Naive B cell (primary cell): Measurements from ENCODE around the gene CNDP1. TPM values are rescaled to one million over a fixed set of nuclear protein-coding genes. Genes with fewer than 3 reads are reported as not detected.
A peak's percentile ranks its signal among the peaks of the same experiment; 100 is the strongest.

Source experiments
- ATAC-seq, 2 donors: fragments of 150-1000 bp; cut with Tn5 transposase; 2 replicates each; pipeline ENCODE4 v1.10.0; 2021; ENCODE audit warnings: low read depth in 2 of 2, mild to moderate bottlenecking in 2 of 2, moderate library complexity in 2 of 2
- DNase-seq: peaks from one replicate; pipeline ENCODE4 v3.0.0; 2022
- H3K27ac Mint-ChIP-seq, 6 donors: one replicate each; pipeline ENCODE4 v1.8.0; 2020 to 2022; ENCODE audit warnings: mild to moderate bottlenecking in 6 of 6, mixed read lengths in 6 of 6, moderate library complexity in 5 of 6, inconsistent platforms in 2 of 6
- H3K27me3 Mint-ChIP-seq, 3 donors: one replicate each; pipeline ENCODE4 v1.8.0; 2021 to 2022; ENCODE audit warnings: mixed read lengths in 3 of 3, mild to moderate bottlenecking in 1 of 3
- H3K36me3 Mint-ChIP-seq, 2 donors: one replicate each; pipeline ENCODE4 v1.8.0; 2020 to 2022; ENCODE audit warnings: mixed read lengths in 2 of 2, inconsistent platforms in 1 of 2, mild to moderate bottlenecking in 1 of 2
- H3K4me1 Mint-ChIP-seq, 3 donors: one replicate each; pipeline ENCODE4 v1.8.0; 2020 to 2022; ENCODE audit warnings: mixed read lengths in 3 of 3, inconsistent platforms in 1 of 3, mild to moderate bottlenecking in 1 of 3, moderate library complexity in 1 of 3
- H3K4me3 Mint-ChIP-seq, 8 donors: one replicate each; pipeline ENCODE4 v1.8.0; 2020 to 2022; ENCODE audit warnings: mild to moderate bottlenecking in 8 of 8, mixed read lengths in 8 of 8, moderate library complexity in 8 of 8, inconsistent platforms in 2 of 8
- H3K9me3 Mint-ChIP-seq, 7 donors: one replicate each; pipeline ENCODE4 v1.8.0; 2020 to 2022; ENCODE audit warnings: mixed read lengths in 7 of 7, mild to moderate bottlenecking in 5 of 7, inconsistent platforms in 2 of 7, moderate library complexity in 1 of 7
- polyA plus RNA-seq, 6 donors: library from polyadenylated mRNA; unstranded; fragments of 300-500 nt; fragmentation: Illumina TruSeq; gene quantifications; one replicate each; pipeline ENCODE4 v1.2.3, GENCODE V29; 2021; ENCODE audit warnings: low read depth in 6 of 6

The CNDP1 gene, protein sequence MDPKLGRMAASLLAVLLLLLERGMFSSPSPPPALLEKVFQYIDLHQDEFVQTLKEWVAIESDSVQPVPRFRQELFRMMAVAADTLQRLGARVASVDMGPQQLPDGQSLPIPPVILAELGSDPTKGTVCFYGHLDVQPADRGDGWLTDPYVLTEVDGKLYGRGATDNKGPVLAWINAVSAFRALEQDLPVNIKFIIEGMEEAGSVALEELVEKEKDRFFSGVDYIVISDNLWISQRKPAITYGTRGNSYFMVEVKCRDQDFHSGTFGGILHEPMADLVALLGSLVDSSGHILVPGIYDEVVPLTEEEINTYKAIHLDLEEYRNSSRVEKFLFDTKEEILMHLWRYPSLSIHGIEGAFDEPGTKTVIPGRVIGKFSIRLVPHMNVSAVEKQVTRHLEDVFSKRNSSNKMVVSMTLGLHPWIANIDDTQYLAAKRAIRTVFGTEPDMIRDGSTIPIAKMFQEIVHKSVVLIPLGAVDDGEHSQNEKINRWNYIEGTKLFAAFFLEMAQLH
- polyA plus RNA-seq = not detected

- no peaks in the 10 kb centered on the region for H3K36me3 Mint-ChIP-seq
- ATAC-seq = no peak
- no peak for DNase-seq
- no peak within 1 kb of the TSS for H3K27ac Mint-ChIP-seq
- peaks cover 0 to 10% (median 7%) of the 10 kb centered on the region in 3 donors for H3K27me3 Mint-ChIP-seq
- H3K4me3 Mint-ChIP-seq = peak within 1 kb of the TSS in 1 of 8 donors; percentile 12
- H3K4me1 Mint-ChIP-seq = no peaks in the 10 kb centered on the region
- H3K9me3 Mint-ChIP-seq = peaks cover 0 to 13% (median 0%) of the 10 kb centered on the region in 7 donors
These were observed at the start of gene CNDP1 for GRCh38 chr18:74534150-74534969. Gene CNDP1 (plus strand): TSS chr18:74534500. CDS start chr18:74534668, 168 bp downstream.

GRCh38 chr18:74486119-74486849, 48.0 kb upstream of the CNDP1 start:
- H3K36me3 Mint-ChIP-seq = no peaks in the 10 kb centered on the region
- no peaks in the 10 kb centered on the region for H3K9me3 Mint-ChIP-seq
- ATAC-seq (no peak), DNase-seq (no peak)
- H3K4me1 Mint-ChIP-seq = peaks cover 5 to 19% (median 5%) of the 10 kb centered on the region in 3 donors
- peak overlapping the region in 2 of 8 donors; percentile 37 to 52 for H3K4me3 Mint-ChIP-seq
- H3K27me3 Mint-ChIP-seq = peaks cover 0 to 6% (median 4%) of the 10 kb centered on the region in 3 donors
- no peak overlapping the region for H3K27ac Mint-ChIP-seq

- Mint-ChIP-seq H3K4me3 (no peak overlapping the region), H3K36me3 (no peaks in the 10 kb centered on the region), H3K27me3 (peaks cover 0 to 6% (median 4%) of the 10 kb centered on the region in 3 donors), H3K27ac (peak overlapping the region in 1 of 6 donors; percentile 65), H3K9me3 (no peaks in the 10 kb centered on the region), H3K4me1 (peaks cover 5 to 19% (median 5%) of the 10 kb centered on the region in 3 donors)
- DNase-seq (no peak), ATAC-seq (no peak)
These were observed 45.9 kb upstream of the CNDP1 start for GRCh38 chr18:74488354-74488753.

GRCh38 chr18:74488864-74489263, 45.4 kb upstream of the CNDP1 start:
- Mint-ChIP-seq H3K36me3 (no peaks in the 10 kb centered on the region), H3K9me3 (no peaks in the 10 kb centered on the region), H3K27me3 (peaks cover 0 to 6% (median 4%) of the 10 kb centered on the region in 3 donors), H3K27ac (no peak overlapping the region), H3K4me1 (peaks cover 5 to 22% (median 9%) of the 10 kb centered on the region in 3 donors), H3K4me3 (no peak overlapping the region)
- ATAC-seq (no peak), DNase-seq (no peak)

GRCh38 chr18:74489676-74490075, 44.6 kb upstream of the CNDP1 start:
- Mint-ChIP-seq H3K36me3 (no peaks in the 10 kb centered on the region), H3K27ac (no peak overlapping the region), H3K27me3 (peaks cover 0 to 6% (median 4%) of the 10 kb centered on the region in 3 donors), H3K4me3 (no peak overlapping the region), H3K4me1 (peaks cover 3 to 19% (median 8%) of the 10 kb centered on the region in 3 donors), H3K9me3 (no peaks in the 10 kb centered on the region)
- DNase-seq (no peak), ATAC-seq (no peak)

- ATAC-seq = no peak
- Mint-ChIP-seq H3K9me3 (no peaks in the 10 kb centered on the region), H3K4me3 (peak overlapping the region in 1 of 8 donors; percentile 69), H3K27me3 (peaks cover 0 to 6% (median 4%) of the 10 kb centered on the region in 3 donors), H3K27ac (no peak overlapping the region), H3K36me3 (no peaks in the 10 kb centered on the region), H3K4me1 (peaks cover 14 to 21% (median 16%) of the 10 kb centered on the region in 3 donors)
- DNase-seq = no peak
These were observed 42.0 kb upstream of the CNDP1 start for GRCh38 chr18:74492259-74492658.

- peak overlapping the region in 2 of 6 donors; percentile 35 to 72 for H3K27ac Mint-ChIP-seq
- peak overlapping the region in 2 of 8 donors; percentile 18 to 93 for H3K4me3 Mint-ChIP-seq
These were observed 40.6 kb upstream of the CNDP1 start for GRCh38 chr18:74493689-74494088.

GRCh38 chr18:74494514-74494913, 39.8 kb upstream of the CNDP1 start:
- H3K27me3 Mint-ChIP-seq = no peaks in the 10 kb centered on the region
- H3K27ac Mint-ChIP-seq = peak overlapping the region in 2 of 6 donors; percentile 84 to 89
- no peak for ATAC-seq
- peak overlapping the region in 3 of 8 donors; percentile 39 to 93 (median 64) for H3K4me3 Mint-ChIP-seq
- no peak for DNase-seq
- H3K4me1 Mint-ChIP-seq = peaks cover 30 to 42% (median 30%) of the 10 kb centered on the region in 3 donors
- H3K36me3 Mint-ChIP-seq = no peaks in the 10 kb centered on the region
- H3K9me3 Mint-ChIP-seq = no peaks in the 10 kb centered on the region

More at GRCh38 chr18:74493689-74494088, 40.6 kb upstream of the CNDP1 start:
- Mint-ChIP-seq H3K4me1 (peaks cover 22 to 34% (median 24%) of the 10 kb centered on the region in 3 donors), H3K36me3 (no peaks in the 10 kb centered on the region), H3K9me3 (no peaks in the 10 kb centered on the region), H3K27me3 (peaks cover 0 to 5% (median 4%) of the 10 kb centered on the region in 3 donors)
- ATAC-seq (peak; percentile 25 to 41), DNase-seq (peak; percentile 45)

GRCh38 chr18:74495581-74496507, 38.5 kb upstream of the CNDP1 start, which contains the start of gene CNDP2:
Gene CNDP2 (plus strand): TSS chr18:74496363. CDS start chr18:74499974, 3,611 bp downstream.
- ATAC-seq (peak; percentile 76 to 81), DNase-seq (peak; percentile 99)
- H3K36me3 Mint-ChIP-seq = peaks cover 0 to under 1% of the 10 kb centered on the region in 2 donors
- H3K9me3 Mint-ChIP-seq = no peaks in the 10 kb centered on the region
- no peaks in the 10 kb centered on the region for H3K27me3 Mint-ChIP-seq
- peak within 1 kb of the TSS; percentile 96 to 99 (median 98) for H3K27ac Mint-ChIP-seq
- peaks cover 39 to 53% (median 39%) of the 10 kb centered on the region in 3 donors for H3K4me1 Mint-ChIP-seq
- H3K4me3 Mint-ChIP-seq = peak within 1 kb of the TSS; percentile 91 to 98 (median 96)

- ATAC-seq (peak; percentile 6 to 9), DNase-seq (no peak)
- Mint-ChIP-seq H3K4me3 (peak overlapping the region; percentile 91 to 98 (median 96)), H3K27me3 (no peaks in the 10 kb centered on the region), H3K4me1 (peaks cover 44 to 61% (median 46%) of the 10 kb centered on the region in 3 donors), H3K9me3 (no peaks in the 10 kb centered on the region), H3K36me3 (peaks cover 0 to 5% of the 10 kb centered on the region in 2 donors), H3K27ac (peak overlapping the region; percentile 90 to 99 (median 97))
These were observed 37.6 kb upstream of the CNDP1 start for GRCh38 chr18:74496508-74497323.

DNA sequence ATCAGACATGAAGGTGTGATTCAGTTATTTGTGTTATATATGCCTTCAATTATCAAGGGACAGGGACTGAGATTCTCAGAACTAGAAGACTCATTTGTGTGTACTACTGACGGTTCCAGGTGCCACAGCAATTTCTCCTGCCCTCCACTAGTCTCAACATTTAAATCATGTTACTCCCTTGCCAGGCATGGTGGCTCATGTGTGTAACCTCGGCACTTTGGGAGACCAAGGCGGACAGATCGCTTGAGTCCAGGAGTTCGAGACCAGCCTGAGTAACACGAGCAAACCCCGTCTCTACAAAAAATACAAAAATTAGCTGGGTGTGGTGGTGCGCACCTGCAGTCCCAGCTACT, 37.0 kb upstream of the CNDP1 start:
- ATAC-seq (no peak), DNase-seq (no peak)
- H3K4me1 Mint-ChIP-seq = peaks cover 44 to 67% (median 46%) of the 10 kb centered on the region in 3 donors
- peaks cover 0 to 7% of the 10 kb centered on the region in 2 donors for H3K36me3 Mint-ChIP-seq
- H3K27ac Mint-ChIP-seq = peak overlapping the region; percentile 88 to 98 (median 93)
- no peaks in the 10 kb centered on the region for H3K9me3 Mint-ChIP-seq
- peak overlapping the region; percentile 68 to 98 (median 93) for H3K4me3 Mint-ChIP-seq
- H3K27me3 Mint-ChIP-seq = no peaks in the 10 kb centered on the region
